HG03280 (cell line): ENCODE data around the gene TEX14.

Source experiments
- ATAC-seq: cut with Tn5 transposase; IDR thresholded peaks from one replicate; pipeline ENCODE4 v1.9.1; 2021; ENCODE audit warnings: mild to moderate bottlenecking, moderate library complexity; ENCODE audit not compliant: unreplicated experiment

The TEX14 gene

GRCh38 chr17:58691701-58692238 is at the start of gene TEX14:
Gene TEX14 (minus strand): TSS chr17:58692045. CDS start chr17:58652001, 40,044 bp downstream.
- no peak for ATAC-seq

- ATAC-seq: no peak
Observed at GRCh38 chr17:58741121-58741625, 49.3 kb upstream of the TEX14 start.

- no peak for ATAC-seq
Observed at GRCh38 chr17:58734811-58735210, 43.0 kb upstream of the TEX14 start.

GRCh38 chr17:58734040-58734439 is 42.2 kb upstream of the TEX14 start:
- no peak for ATAC-seq

GRCh38 chr17:58730937-58731336 is 39.1 kb upstream of the TEX14 start:
- ATAC-seq: no peak

GRCh38 chr17:58728798-58729197 is 37.0 kb upstream of the TEX14 start:
- ATAC-seq: no peak

GRCh38 chr17:58722696-58723095 is 30.9 kb upstream of the TEX14 start:
- ATAC-seq: no peak

GRCh38 chr17:58722274-58722673 is 30.4 kb upstream of the TEX14 start:
- ATAC-seq: no peak

- ATAC-seq: no peak
Observed at GRCh38 chr17:58710948-58711552, 19.2 kb upstream of the TEX14 start.

GRCh38 chr17:58706351-58707140 is 14.7 kb upstream of the TEX14 start:
- ATAC-seq: no peak

- no peak for ATAC-seq
Observed at GRCh38 chr17:58703916-58704286, 12.1 kb upstream of the TEX14 start.

GRCh38 chr17:58703137-58703915 is 11.5 kb upstream of the TEX14 start:
- ATAC-seq: no peak

- no peak for ATAC-seq
Observed at GRCh38 chr17:58702708-58703107, 10.9 kb upstream of the TEX14 start.

GRCh38 chr17:58702045-58702476 is 10.2 kb upstream of the TEX14 start:
- no peak for ATAC-seq

- ATAC-seq: no peak
Observed at GRCh38 chr17:58699771-58700170, 7.9 kb upstream of the TEX14 start.

- no peak for ATAC-seq
Observed at GRCh38 chr17:58694826-58695225, 3.0 kb upstream of the TEX14 start.

GRCh38 chr17:58694302-58694701 is 2.5 kb upstream of the TEX14 start:
- ATAC-seq: no peak

GRCh38 chr17:58693751-58694150 is 1.9 kb upstream of the TEX14 start:
- ATAC-seq: no peak

- no peak for ATAC-seq
Observed at GRCh38 chr17:58693208-58693607, 1.4 kb upstream of the TEX14 start.

GRCh38 chr17:58692239-58693055 is 602 bp upstream of the TEX14 start, which contains the start of gene RAD51C:
Gene RAD51C (plus strand): TSS chr17:58692602. CDS start chr17:58692644, 42 bp downstream.
- ATAC-seq: peak; percentile 98
